NCI-H526 (cell line): ENCODE measurements around the gene CTBP2.
A peak's percentile ranks its signal among the peaks of the same experiment; 100 is the strongest.
"Not testable (repeated sequence)": the region's sequence is repeated elsewhere in the genome, so short reads cannot be mapped to it uniquely, and the experiment has no call there.

Experiments used
- DNase-seq, 2 experiments: peaks; one replicate each; lab custom pipeline; 2025; lab: John Stamatoyannopoulos, UW

The CTBP2 gene

DNA sequence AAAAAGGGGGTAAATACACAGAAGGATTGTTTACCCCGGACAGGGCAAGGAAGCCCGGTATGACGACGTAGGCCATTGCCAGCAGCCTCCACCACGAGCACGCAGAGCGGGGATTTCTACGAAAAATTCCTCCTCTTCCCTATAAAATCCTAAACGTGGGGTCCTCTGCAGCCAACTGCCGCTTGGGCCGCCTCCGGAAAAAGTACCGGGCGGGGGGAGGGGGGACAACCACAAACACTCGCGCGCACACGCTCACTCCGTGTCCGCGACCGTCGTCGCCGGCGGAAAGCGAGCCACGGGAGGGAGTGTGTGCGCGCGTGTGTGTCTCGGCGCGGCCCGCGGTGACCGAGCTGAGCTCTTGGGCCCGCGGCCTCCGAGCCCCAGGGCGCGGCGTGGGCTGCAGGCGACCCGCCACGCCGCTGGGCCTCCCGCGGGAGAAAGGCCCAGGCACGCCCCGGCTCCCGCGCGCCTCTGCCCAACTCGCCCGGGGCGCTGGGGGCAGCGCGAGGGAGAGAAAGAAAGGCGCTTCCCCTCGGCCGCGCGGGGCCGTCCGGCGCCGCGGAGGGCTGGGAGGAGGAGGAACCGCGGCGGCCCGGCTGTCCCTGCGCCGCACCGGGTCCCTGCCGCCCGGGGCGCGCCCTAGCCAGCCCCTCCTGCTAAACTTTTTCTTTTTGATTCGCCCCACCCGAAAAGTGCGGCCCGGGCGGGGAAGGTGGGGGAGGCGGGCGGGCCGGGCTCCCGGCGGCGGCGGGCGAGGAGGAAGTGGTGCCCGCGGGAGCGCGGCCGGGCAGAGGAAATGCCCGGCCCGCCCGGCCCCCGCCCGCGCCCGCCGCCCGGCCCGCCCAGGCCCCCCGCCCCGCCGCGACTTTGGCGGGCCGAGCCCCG, 1.5 kb downstream of the CTBP2 start:
- DNase-seq = peak in 1 of 2 experiments; percentile 53

DNA sequence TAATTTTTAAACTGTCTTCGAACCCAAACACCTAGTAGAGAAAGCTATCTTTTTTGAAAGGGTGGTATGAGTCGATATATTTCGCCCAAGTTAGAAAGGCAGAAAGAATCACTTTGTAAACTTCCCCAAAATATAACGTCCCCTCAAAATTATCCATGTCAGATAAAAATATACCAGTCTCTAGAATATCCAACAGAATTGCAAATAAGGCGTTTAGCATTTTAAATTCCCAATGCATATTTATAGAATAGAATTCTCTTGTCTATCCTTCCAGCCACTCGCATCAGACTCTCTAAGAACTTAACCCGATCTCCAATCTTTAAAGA, 2.1 kb downstream of the CTBP2 start:
- no peak for DNase-seq

DNA sequence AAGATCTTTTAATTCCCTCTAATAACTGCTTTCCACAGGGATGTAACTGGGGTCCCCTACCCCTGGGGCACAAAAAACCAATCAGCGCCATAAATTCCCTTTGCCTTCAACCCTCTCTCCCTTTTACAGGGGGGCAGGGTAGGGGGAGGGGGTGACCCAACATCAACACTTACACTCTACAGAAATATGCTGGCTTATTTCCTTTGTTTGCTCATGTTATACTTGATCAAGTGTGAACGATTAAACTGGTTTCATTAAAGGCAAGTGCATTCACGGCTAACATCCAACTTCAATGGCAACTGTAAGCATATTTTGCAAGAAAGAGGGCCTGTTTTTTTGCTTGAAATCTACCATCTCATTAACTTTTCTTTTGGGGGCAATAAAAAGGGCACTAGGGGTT, 2.9 kb downstream of the CTBP2 start:
- DNase-seq = no peak

GRCh38 chr10:125156739-125157480, 3.5 kb downstream of the CTBP2 start:
- DNase-seq = peak; percentile 15 to 30

- DNase-seq = no peak
Measured at GRCh38 chr10:125156196-125156595, 4.2 kb downstream of the CTBP2 start.

DNA sequence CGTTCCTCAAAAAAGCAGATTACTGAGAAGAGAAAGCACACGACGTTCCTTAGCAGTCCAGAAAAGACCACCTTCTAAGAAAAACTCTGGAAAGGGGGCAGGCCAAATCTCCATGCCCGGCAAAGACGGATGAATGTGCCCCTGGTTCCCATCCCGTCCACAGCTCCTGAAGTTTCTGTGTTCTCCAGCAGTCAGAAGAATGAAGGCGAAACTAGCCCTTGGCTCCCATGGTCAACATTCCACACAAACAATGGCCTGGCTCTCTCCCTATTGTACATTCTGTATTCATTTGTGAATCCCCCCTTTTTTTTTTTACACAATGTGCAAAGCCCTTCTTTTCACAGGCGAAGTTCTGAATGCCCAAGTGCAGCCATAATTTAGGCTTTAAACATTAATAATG, 5.3 kb downstream of the CTBP2 start:
- DNase-seq = peak in 1 of 2 experiments; percentile 28

DNA sequence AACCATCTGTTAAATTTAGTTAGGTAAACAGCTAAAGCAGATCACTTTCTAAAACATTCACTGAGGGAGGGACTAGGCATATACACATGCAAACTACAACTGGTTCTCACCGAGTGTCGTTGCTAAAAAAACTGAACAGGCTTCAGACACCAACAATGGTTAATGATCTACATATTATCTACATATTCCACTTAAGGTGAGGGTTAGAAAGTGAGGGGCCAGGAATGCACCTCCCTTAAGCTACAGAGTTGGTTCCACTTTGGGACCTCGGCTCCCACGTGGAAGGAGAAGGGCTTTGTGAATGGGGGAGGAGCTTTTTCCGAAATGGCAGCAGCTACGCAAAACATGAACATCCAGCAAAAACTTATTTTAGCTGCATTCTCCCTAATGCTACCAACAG, 5.8 kb downstream of the CTBP2 start:
- peak; percentile 77 to 84 for DNase-seq

GRCh38 chr10:125153703-125154490, 6.5 kb downstream of the CTBP2 start:
- peak in 1 of 2 experiments; percentile 68 for DNase-seq

GRCh38 chr10:125152450-125153368, 7.7 kb downstream of the CTBP2 start:
- peak in 1 of 2 experiments; percentile 39 for DNase-seq

- DNase-seq = peak in 1 of 2 experiments; percentile 64
Measured at GRCh38 chr10:125151553-125152449, 8.6 kb downstream of the CTBP2 start.

DNA sequence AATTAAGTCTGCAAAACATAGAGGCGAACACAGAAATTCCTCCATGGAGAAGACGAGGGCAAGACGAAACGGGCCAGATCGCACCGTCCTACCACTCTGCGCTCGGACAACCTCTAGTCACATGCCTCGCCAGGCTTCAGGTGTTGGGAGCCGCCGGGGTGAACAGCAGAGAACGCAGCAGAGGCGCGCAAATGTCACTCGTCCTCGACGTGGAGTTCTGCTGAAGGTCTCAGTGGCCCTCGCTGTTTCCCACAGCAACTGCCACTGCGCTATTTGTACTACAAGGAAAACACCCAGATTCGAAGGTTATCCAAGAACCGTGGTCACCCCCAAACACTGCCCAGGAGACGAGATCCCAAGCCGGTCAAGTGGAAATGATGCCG, 9.2 kb downstream of the CTBP2 start:
- DNase-seq = no peak

DNA sequence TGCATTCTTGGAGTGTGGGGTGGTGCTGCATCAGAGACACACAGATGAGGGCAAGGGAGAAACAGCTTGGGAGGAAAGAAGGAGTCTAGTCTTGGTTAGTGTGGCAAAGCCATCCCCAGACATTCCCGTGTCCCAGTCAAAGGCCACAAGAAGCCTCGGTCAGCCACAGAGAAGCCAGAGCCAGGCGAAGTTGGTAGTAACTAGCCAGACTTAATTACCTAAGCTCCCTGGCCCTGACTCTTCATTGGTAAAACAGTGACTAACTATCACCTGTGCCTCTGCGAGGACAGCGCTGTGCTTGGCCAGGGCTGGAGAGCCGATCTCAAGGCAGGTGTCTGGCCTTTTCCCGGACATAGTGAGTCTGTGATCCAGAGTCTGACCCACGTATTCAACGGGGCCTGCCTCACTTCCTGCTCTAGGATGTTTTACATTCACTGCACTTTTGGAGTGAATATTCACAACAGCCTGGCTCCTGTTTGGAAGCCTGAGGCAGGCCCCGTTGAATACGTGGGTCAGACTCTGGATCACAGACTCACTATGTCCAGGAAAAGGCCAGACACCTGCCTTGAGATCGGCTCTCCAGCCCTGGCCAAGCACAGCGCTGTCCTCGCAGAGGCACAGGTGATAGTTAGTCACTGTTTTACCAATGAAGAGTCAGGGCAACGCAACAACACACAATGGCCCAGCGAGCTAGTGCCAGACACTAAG, 9.8 kb downstream of the CTBP2 start:
- not testable (repeated sequence) for DNase-seq

- no peak for DNase-seq
Measured at GRCh38 chr10:125149680-125150047, 10.7 kb downstream of the CTBP2 start.

DNA sequence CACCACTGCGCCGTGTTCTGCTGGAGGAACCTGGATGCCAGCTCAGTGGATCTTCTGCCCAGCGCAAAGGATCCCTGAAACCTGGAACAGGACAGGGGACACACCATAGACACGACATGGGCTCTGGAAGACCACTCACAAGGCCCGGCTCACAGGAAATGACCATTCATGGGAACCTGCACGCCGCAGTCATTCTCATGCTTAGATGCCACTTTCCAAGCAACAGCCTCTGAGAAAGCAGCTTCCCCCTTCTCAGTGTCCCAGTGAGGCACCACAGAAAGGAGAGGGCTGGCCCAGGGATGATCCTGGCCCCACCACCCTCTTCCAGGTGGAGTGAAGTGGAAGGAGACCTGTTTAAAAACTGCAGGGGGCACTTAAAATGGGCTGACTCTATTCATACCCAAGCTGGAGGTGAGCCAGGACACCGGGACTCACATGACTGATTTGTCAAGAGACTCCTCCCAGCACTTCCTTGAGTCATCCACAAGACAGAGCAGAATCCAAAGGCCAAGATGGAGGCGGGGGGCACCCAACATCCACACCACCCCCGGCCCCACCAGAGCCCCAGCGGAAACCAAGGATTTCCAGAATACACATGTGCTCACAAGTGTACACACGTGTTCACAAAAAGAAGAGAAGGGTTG, 11.2 kb downstream of the CTBP2 start:
- no peak for DNase-seq

GRCh38 chr10:125148528-125148927, 11.8 kb downstream of the CTBP2 start:
- DNase-seq = no peak

DNA sequence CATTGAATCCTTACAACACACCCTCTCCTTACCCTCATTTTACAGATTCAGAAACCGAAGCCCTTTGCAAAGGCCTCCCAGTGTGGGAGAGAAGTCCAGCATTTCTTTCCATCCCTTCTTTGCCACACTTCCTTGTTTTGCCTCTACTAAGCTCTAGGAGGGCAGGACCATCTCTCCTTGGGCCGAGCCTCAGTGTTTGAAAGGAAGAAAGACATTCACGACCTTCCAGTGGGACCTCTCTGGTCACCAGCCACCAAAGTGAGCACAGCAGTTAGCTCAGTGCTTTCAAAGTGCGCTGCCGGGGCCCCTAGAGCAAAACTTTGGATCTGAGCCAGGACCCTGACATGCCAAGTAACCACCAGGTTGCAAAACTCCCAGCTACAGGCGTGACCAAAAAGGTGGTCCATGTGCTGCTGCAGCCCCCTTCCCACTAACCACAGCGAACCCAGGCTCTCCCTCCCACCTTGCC, 12.4 kb downstream of the CTBP2 start:
- DNase-seq = no peak

- DNase-seq = no peak
Measured at GRCh38 chr10:125146791-125147579, 13.4 kb downstream of the CTBP2 start.

GRCh38 chr10:125145636-125146035, 14.7 kb downstream of the CTBP2 start:
- no peak for DNase-seq
